SK-N-SH (cell line): ENCODE measurements around the gene PAPSS2. TPM values are rescaled to one million over a fixed set of nuclear protein-coding genes. Genes with fewer than 3 reads are reported as not detected.
"Not testable (repeated sequence)": the region's sequence is repeated elsewhere in the genome, so short reads cannot be mapped to it uniquely, and the experiment has no call there.

Experiments
- CTCF ChIA-PET: fragments of 300-600, 350-600 bp; formaldehyde crosslinking; extraction: SDS; loops from one replicate; lab custom pipeline; 2021; lab: Yijun Ruan, JAX
- POLR2A ChIA-PET: fragments of 350-600 bp; sonication (Branson Sonifier 250); formaldehyde crosslinking; extraction: SDS; loops from one replicate; lab custom pipeline; 2020; ENCODE audit warnings: antibody characterized with exemption, inconsistent platforms; lab: Yijun Ruan, JAX
- DNase-seq: peaks from one replicate; pipeline ENCODE4 v3.0.0; 2012
- H2AFZ ChIP-seq: fragments of 200-600 bp; sonication (generic); 2 replicates; pipeline ENCODE4 v1.8.1; 2016; ENCODE audit warnings: antibody characterized with exemption, mild to moderate bottlenecking, low read depth
- H3F3A ChIP-seq: fragments of 200-600 bp; sonication (generic); replicated peaks from 2 replicates; pipeline ENCODE3; 2016; ENCODE audit warnings: antibody characterized with exemption, mild to moderate bottlenecking; ENCODE audit not compliant: insufficient read depth
- H3K27ac ChIP-seq, 2 experiments: fragments of 200-500 bp in 1 of 2; fragments of 200-600 bp in 1 of 2; sonication (Bioruptor generic) in 1 of 2; sonication (generic), shearing (Covaris generic) in 1 of 2; 2 replicates each; pipeline versions ENCODE4 v1.5.1 to v1.6.1; 2014 to 2016; ENCODE audit warnings: low read depth in 2 of 2, inconsistent platforms in 1 of 2, low read length in 1 of 2, mild to moderate bottlenecking in 1 of 2, mixed read lengths in 1 of 2
- H3K27me3 ChIP-seq: fragments of 200-600 bp; sonication (generic), shearing (Covaris generic); 2 replicates; pipeline ENCODE4 v1.6.1; 2016; ENCODE audit warnings: mixed run types; ENCODE audit not compliant: insufficient read depth
- H3K36me3 ChIP-seq, 2 experiments: fragments of 200-500 bp in 1 of 2; fragments of 200-600 bp in 1 of 2; sonication (Bioruptor generic) in 1 of 2; sonication (generic) in 1 of 2; replicated peaks in 1 of 2; 2 replicates each; pipeline versions ENCODE3 to v1.5.1; 2014 to 2016; ENCODE audit warnings: low read length in 1 of 2, mild to moderate bottlenecking in 1 of 2; ENCODE audit not compliant: insufficient read depth in 2 of 2, control insufficient read depth in 1 of 2
- H3K4me1 ChIP-seq, 2 experiments: fragments of 200-500 bp in 1 of 2; fragments of 200-600 bp in 1 of 2; sonication (Bioruptor generic) in 1 of 2; sonication (generic), shearing (Covaris generic) in 1 of 2; 2 replicates each; pipeline versions ENCODE4 v1.5.1 to v1.6.1; 2014 to 2016; ENCODE audit warnings: low read depth in 1 of 2, low read length in 1 of 2, mixed run types in 1 of 2; ENCODE audit not compliant: insufficient read depth in 2 of 2, control insufficient read depth in 1 of 2
- H3K4me2 ChIP-seq: fragments of 200-600 bp; sonication (generic), shearing (Covaris generic); 2 replicates; pipeline ENCODE4 v1.6.1; 2017; ENCODE audit warnings: mixed run types
- H3K4me3 ChIP-seq, 2 experiments: fragments of 200-500 bp in 1 of 2; fragments of 200-600 bp in 1 of 2; sonication (Bioruptor generic) in 1 of 2; sonication (generic), shearing (Covaris generic) in 1 of 2; 2 replicates each; pipeline versions ENCODE4 v1.5.1 to v1.8.1; 2014 to 2016; ENCODE audit warnings: low read depth in 2 of 2, inconsistent platforms in 1 of 2, low read length in 1 of 2, mild to moderate bottlenecking in 1 of 2, mixed read lengths in 1 of 2, moderate library complexity in 1 of 2
- H3K79me2 ChIP-seq: fragments of 200-600 bp; sonication (generic); 2 replicates; pipeline ENCODE4 v1.8.1; 2017; ENCODE audit warnings: mild to moderate bottlenecking; ENCODE audit not compliant: insufficient read depth
- H3K9ac ChIP-seq: fragments of 200-600 bp; sonication (generic); 2 replicates; pipeline ENCODE4 v1.6.1; 2017; ENCODE audit warnings: mixed run types
- H3K9me2 ChIP-seq: fragments of 200-600 bp; sonication (generic); 2 replicates; pipeline ENCODE4 v1.6.1; 2017; ENCODE audit warnings: mixed run types
- H3K9me3 ChIP-seq: fragments of 200-600 bp; sonication (generic); 2 replicates; pipeline ENCODE4 v1.6.1; 2017; ENCODE audit warnings: mixed run types, mild to moderate bottlenecking, moderate library complexity
- H4K20me1 ChIP-seq: fragments of 200-600 bp; sonication (generic); 2 replicates; pipeline ENCODE4 v1.6.1; 2017; ENCODE audit warnings: mild to moderate bottlenecking, mixed run types; ENCODE audit not compliant: insufficient read depth
- CTCF ChIP-seq: fragments of 200-600 bp; sonication (generic); IDR thresholded peaks from 2 replicates; pipeline ENCODE4 v1.6.1; 2017; ENCODE audit warnings: antibody characterized with exemption, mild to moderate bottlenecking, moderate library complexity
- EP300 ChIP-seq, 2 experiments: IDR thresholded peaks; 2 replicates each; pipeline versions ENCODE4 v1.4.0 to v1.6.1; 2012; ENCODE audit warnings: borderline replicate concordance in 1 of 2, low read depth in 1 of 2, low read length in 1 of 2
- FOSL2 ChIP-seq: IDR thresholded peaks from 2 replicates; pipeline ENCODE4 v1.4.0; 2012; ENCODE audit warnings: low read depth, mild to moderate bottlenecking, moderate library complexity, borderline replicate concordance
- GABPA ChIP-seq: IDR thresholded peaks from 2 replicates; pipeline ENCODE4 v1.4.0; 2012; ENCODE audit warnings: low read depth, mild to moderate bottlenecking
- IRF3 ChIP-seq: fragments of 150-350 bp; IDR thresholded peaks from 2 replicates; pipeline ENCODE4 v1.6.1; 2016; ENCODE audit warnings: mild to moderate bottlenecking, low read depth, low read length
- RAD21 ChIP-seq: IDR thresholded peaks from 2 replicates; pipeline ENCODE4 v1.6.1; 2012; ENCODE audit warnings: mild to moderate bottlenecking, low read length
- REST ChIP-seq: IDR thresholded peaks from 2 replicates; pipeline ENCODE4 v1.6.1; 2012; ENCODE audit warnings: mild to moderate bottlenecking, low read depth, low read length, moderate library complexity
- RFX5 ChIP-seq: IDR thresholded peaks from 2 replicates; pipeline ENCODE4 v1.6.1; 2012; ENCODE audit warnings: mild to moderate bottlenecking, improper control_type of control experiment, low read length
- SMC3 ChIP-seq: IDR thresholded peaks from 2 replicates; pipeline ENCODE4 v1.6.1; 2012; ENCODE audit warnings: low read depth, low read length, improper control_type of control experiment
- TCF12 ChIP-seq: IDR thresholded peaks from 2 replicates; pipeline ENCODE4 v1.4.0; 2012
- YY1 ChIP-seq: IDR thresholded peaks from 2 replicates; pipeline ENCODE4 v1.4.0; 2012; ENCODE audit warnings: low read depth, mild to moderate bottlenecking
- WGBS: methylation state at CpG from one replicate; pipeline ENCODE4 v1.1.6; 2017; ENCODE audit warnings: low lambda C conversion rate; 5-methylcytosine and 5-hydroxymethylcytosine counted together
- polyA plus RNA-seq, 3 experiments: library from polyadenylated mRNA; depleted of rRNA; stranded (reverse); fragments of >200 nt; gene quantifications; 2 replicates each; pipeline ENCODE4 v1.2.3, GENCODE V29; 2012
- TF ChIP-seq, protein P1 (sequence below): fragments of 150-350 bp; IDR thresholded peaks from 2 replicates; pipeline ENCODE4 v1.6.1; 2017; ENCODE audit warnings: antibody characterized with exemption, low read length, low read depth, borderline replicate concordance

Gene PAPSS2
- polyA plus RNA-seq, 1 of the 3 experiments (the other 2 are of a cell fraction) = 50.0 TPM

GRCh38 chr10:87734987-87735827 lies 75.5 kb downstream of the PAPSS2 start:
- POLR2A ChIA-PET = no interaction called here
- Histone ChIP-seq H4K20me1 (no peaks in the 10 kb centered on the region), H3K79me2 (no peaks in the 10 kb centered on the region), H3K27ac (0 out of 4 replicates have a peak overlapping the region, but pooled peaks of 1 of the 2 experiments have one; percentile 22), H3K9ac (no peak overlapping the region), H3K9me2 (no peaks in the 10 kb centered on the region), H3K27me3 (no peaks in the 10 kb centered on the region), H3K9me3 (no peaks in the 10 kb centered on the region), H3K4me2 (peak overlapping the region; percentile 43; the same call in 1 of the 2 replicates), H3F3A (no peaks in the 10 kb centered on the region), H3K4me3 (no peak overlapping the region), H3K36me3 (peaks cover 0 to 8% of the 10 kb centered on the region in 2 experiments), H2AFZ (no peak overlapping the region; the same call in 1 of the 2 replicates), H3K4me1 (peaks cover 4% of the 10 kb centered on the region in 2 experiments; a peak in 1 of 4 replicates)
- CTCF ChIA-PET = interaction anchor here (0.6 to 5.1 kb wide), 26 partner anchors 8 to 231 kb away, joined by 3 to 49 read pairs (median 4); partner anchors contain the start of gene PAPSS2
- DNase-seq = peak; percentile 66
- WGBS = 36% methylated on average over 7 of the region's 7 CpGs
- 0 out of 4 replicates have a peak, but pooled peaks of 1 of the 2 experiments have one; percentile 8 for TF ChIP-seq EP300 (IDR thresholded peaks at IDR 0.05; ENCODE audit: borderline replicate concordance in 1 of 2, low read depth in 1 of 2, low read length in 1 of 2)
- TF ChIP-seq SMC3 = peak; percentile 84
- no peak for TF ChIP-seq TCF12
- TF ChIP-seq CTCF = peak; percentile 89
- TF ChIP-seq RAD21 = peak; percentile 90
- TF ChIP-seq GABPA = no peak

DNA sequence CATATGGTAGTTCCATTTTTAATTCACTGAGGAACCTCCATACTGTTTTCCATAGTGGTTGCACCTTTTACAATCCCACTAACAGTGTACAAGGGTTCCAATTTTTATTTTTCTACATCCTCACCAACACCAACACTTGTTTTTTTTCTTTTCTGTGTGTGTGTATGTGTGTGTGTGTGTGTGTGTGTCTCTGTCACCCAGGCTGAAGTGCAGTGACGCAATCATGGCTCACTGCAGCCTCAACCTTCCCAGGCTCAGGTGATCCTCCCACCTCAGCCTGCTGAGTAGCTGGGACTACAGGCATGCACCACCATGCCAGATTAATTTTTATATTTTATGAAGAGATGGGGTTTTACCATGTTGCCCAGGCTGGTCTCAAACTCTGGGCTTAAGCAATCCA lies 78.6 kb downstream of the PAPSS2 start:
- H3K79me2 ChIP-seq, H3F3A ChIP-seq, H3K9me2 ChIP-seq, H3K27ac ChIP-seq, DNase-seq, H3K4me2 ChIP-seq, H4K20me1 ChIP-seq, CTCF ChIA-PET, H3K27me3 ChIP-seq, H3K9me3 ChIP-seq, H2AFZ ChIP-seq, H3K4me1 ChIP-seq, H3K4me3 ChIP-seq, H3K9ac ChIP-seq, POLR2A ChIA-PET: not testable (repeated sequence)
- peaks cover 0 to 17% of the 10 kb centered on the region in 2 experiments for H3K36me3 ChIP-seq
- 100% methylated on average over 1 of the region's 1 CpG for WGBS

- Histone ChIP-seq H4K20me1 (no peaks in the 10 kb centered on the region), H3K79me2 (no peaks in the 10 kb centered on the region), H3F3A (no peaks in the 10 kb centered on the region), H3K9ac (no peak overlapping the region), H3K4me2 (no peak overlapping the region), H3K27me3 (no peaks in the 10 kb centered on the region), H3K9me2 (no peaks in the 10 kb centered on the region), H3K4me1 (peaks cover 3 to 4% of the 10 kb centered on the region in 2 experiments; a peak in 1 of 4 replicates), H3K9me3 (no peaks in the 10 kb centered on the region), H3K36me3 (peaks cover 0 to 29% of the 10 kb centered on the region in 2 experiments), H3K27ac (no peak overlapping the region), H2AFZ (no peak overlapping the region), H3K4me3 (no peak overlapping the region)
- POLR2A ChIA-PET = no interaction called here
- CTCF ChIA-PET = no interaction called here
- 95% methylated on average over 4 of the region's 4 CpGs for WGBS
- no peak for DNase-seq
- no peak for TF ChIP-seq YY1
- TF ChIP-seq FOSL2 = no peak
- TF ChIP-seq REST = no peak
- no peak for TF ChIP-seq RFX5
- no peak for TF ChIP-seq IRF3
- TF ChIP-seq, protein P1, sequence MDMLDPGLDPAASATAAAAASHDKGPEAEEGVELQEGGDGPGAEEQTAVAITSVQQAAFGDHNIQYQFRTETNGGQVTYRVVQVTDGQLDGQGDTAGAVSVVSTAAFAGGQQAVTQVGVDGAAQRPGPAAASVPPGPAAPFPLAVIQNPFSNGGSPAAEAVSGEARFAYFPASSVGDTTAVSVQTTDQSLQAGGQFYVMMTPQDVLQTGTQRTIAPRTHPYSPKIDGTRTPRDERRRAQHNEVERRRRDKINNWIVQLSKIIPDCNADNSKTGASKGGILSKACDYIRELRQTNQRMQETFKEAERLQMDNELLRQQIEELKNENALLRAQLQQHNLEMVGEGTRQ = no peak
Measured at GRCh38 chr10:87739703-87740102, 80.0 kb downstream of the PAPSS2 start.
